ENCODE measurements around the gene INPP5F. TPM values are rescaled to one million over a fixed set of nuclear protein-coding genes. Genes with fewer than 3 reads are reported as not detected.

The INPP5F gene
- total RNA-seq, 1 experiment from 2014 or later = 26.4 TPM

- ChIA-PET CTCF (interaction anchor here (0.6 to 2.2 kb wide), 12 partner anchors 9 to 518 kb away, joined by 3 to 20 read pairs (median 7); no protein-coding TSS in a partner anchor), POLR2A (interaction anchor here (0.6 to 2.3 kb wide), 27 partner anchors 10 to 472 kb away, joined by 3 to 31 read pairs (median 4); partner anchors contain the start of genes BAG3, MCMBP, SEC23IP and TIAL1)
- Histone ChIP-seq H3K4me3 (ENCODE audit: low read depth, low read length) (peak overlapping the region; percentile 77), H3K36me3 (ENCODE audit: control insufficient read depth, insufficient read depth, low read length) (no peaks in the 10 kb centered on the region), H3K4me1 (peaks cover 40% of the 10 kb centered on the region), H3K9me3 (peaks cover 5% of the 10 kb centered on the region; the same call in 1 of the 2 replicates), H3K27me3 (replicated peaks; ENCODE audit: control insufficient read depth, insufficient read depth, low read length) (no peaks in the 10 kb centered on the region)
- intact Hi-C loops (cut with micrococcal nuclease; ENCODE audit: unreplicated experiment) = loop anchor here (1.0 kb wide), 1 partner anchor 18 kb away; no protein-coding TSS in a partner anchor
- BruUV-seq (replicated peaks) = no TSS peak
- H3K9me3 Mint-ChIP-seq (ENCODE audit: unreplicated experiment) = no peaks in the 10 kb centered on the region
- H3K36me3 Mint-ChIP-seq (ENCODE audit: insufficient read depth, unreplicated experiment) = peaks cover 6% of the 10 kb centered on the region
- TF ChIP-seq, protein P1, sequence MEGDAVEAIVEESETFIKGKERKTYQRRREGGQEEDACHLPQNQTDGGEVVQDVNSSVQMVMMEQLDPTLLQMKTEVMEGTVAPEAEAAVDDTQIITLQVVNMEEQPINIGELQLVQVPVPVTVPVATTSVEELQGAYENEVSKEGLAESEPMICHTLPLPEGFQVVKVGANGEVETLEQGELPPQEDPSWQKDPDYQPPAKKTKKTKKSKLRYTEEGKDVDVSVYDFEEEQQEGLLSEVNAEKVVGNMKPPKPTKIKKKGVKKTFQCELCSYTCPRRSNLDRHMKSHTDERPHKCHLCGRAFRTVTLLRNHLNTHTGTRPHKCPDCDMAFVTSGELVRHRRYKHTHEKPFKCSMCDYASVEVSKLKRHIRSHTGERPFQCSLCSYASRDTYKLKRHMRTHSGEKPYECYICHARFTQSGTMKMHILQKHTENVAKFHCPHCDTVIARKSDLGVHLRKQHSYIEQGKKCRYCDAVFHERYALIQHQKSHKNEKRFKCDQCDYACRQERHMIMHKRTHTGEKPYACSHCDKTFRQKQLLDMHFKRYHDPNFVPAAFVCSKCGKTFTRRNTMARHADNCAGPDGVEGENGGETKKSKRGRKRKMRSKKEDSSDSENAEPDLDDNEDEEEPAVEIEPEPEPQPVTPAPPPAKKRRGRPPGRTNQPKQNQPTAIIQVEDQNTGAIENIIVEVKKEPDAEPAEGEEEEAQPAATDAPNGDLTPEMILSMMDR (IDR thresholded peaks at IDR 0.05; ENCODE audit: insufficient read depth in 1 of 2, low read depth in 1 of 2, low read length in 1 of 2, severe bottlenecking in 1 of 2, unreplicated experiment in 1 of 2) = no peak
- H3K4me3 Mint-ChIP-seq (ENCODE audit: unreplicated experiment) = peak overlapping the region; percentile 91
- peaks cover 47% of the 10 kb centered on the region for H3K4me1 Mint-ChIP-seq (ENCODE audit: low read depth, unreplicated experiment)
- DNase-seq = no peak
- H3K27ac Mint-ChIP-seq (ENCODE audit: unreplicated experiment) = peak overlapping the region; percentile 90
- no peaks in the 10 kb centered on the region for H3K27me3 Mint-ChIP-seq (ENCODE audit: insufficient read depth, unreplicated experiment)
Observed at GRCh38 chr10:119725517-119725827, 378 bp upstream of the INPP5F start.

DNA sequence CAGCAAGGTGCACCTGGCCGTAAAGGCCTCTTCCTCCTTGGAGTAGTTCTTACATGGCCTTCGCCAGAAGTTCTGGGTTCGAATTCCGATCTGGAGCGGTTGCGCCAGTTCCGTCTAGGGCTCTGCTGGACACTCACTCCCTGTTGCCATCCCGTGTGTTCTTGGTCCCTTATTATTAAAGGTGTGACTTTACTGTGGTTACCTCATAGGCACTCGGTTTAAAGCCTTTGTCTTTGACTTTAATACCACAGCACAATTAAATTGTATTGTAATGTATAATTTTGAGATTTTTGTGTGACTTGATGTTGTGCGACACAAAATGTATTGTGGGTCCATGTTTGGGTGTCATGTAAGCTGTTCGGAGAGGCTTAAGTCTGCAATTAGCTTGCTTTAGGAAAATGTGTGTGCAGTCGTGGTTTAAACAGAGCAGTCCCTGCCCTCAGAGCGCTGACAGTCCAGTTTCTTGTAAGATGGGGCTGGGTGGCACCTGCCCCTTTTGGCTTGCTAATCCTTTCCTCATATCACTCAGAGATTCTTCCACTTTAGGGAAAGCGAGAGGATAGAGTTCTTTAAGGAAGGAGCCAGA is 919 bp downstream of the INPP5F start:
- TF ChIP-seq, protein P1 (IDR thresholded peaks at IDR 0.05; ENCODE audit: insufficient read depth in 1 of 2, low read depth in 1 of 2, low read length in 1 of 2, severe bottlenecking in 1 of 2, unreplicated experiment in 1 of 2) = no peak
- Mint-ChIP-seq H3K4me1 (ENCODE audit: low read depth, unreplicated experiment) (peaks cover 47% of the 10 kb centered on the region), H3K9me3 (ENCODE audit: unreplicated experiment) (no peaks in the 10 kb centered on the region), H3K27me3 (ENCODE audit: insufficient read depth, unreplicated experiment) (no peaks in the 10 kb centered on the region), H3K4me3 (ENCODE audit: unreplicated experiment) (peak overlapping the region; percentile 91), H3K27ac (ENCODE audit: unreplicated experiment) (peak overlapping the region; percentile 80), H3K36me3 (ENCODE audit: insufficient read depth, unreplicated experiment) (peaks cover 6% of the 10 kb centered on the region)
- Histone ChIP-seq H3K4me3 (ENCODE audit: low read depth, low read length) (peak overlapping the region; percentile 82), H3K36me3 (ENCODE audit: control insufficient read depth, insufficient read depth, low read length) (no peaks in the 10 kb centered on the region), H3K9me3 (no peaks in the 10 kb centered on the region), H3K27me3 (replicated peaks; ENCODE audit: control insufficient read depth, insufficient read depth, low read length) (no peaks in the 10 kb centered on the region), H3K4me1 (peaks cover 40% of the 10 kb centered on the region)
- BruUV-seq (replicated peaks) = no TSS peak
- no peak for DNase-seq
- ChIA-PET CTCF (interaction anchor here (0.6 to 2.2 kb wide), 6 partner anchors 16 to 518 kb away, joined by 3 to 20 read pairs (median 11); no protein-coding TSS in a partner anchor), POLR2A (interaction anchor here (0.6 to 2.3 kb wide), 9 partner anchors 16 to 520 kb away, joined by 4 to 31 read pairs (median 8); partner anchors contain the start of genes BAG3 and MCMBP)
- intact Hi-C loops (cut with micrococcal nuclease; ENCODE audit: unreplicated experiment) = loop anchor here (1.0 to 2.0 kb wide), 2 partner anchors 38 to 76 kb away; partner anchors contain the start of gene BAG3

GRCh38 chr10:119728172-119728800 is 2.4 kb downstream of the INPP5F start:
- H3K4me1 ChIP-seq = peaks cover 36% of the 10 kb centered on the region
- POLR2A ChIA-PET = no interaction called here
- Mint-ChIP-seq H3K4me1 (ENCODE audit: low read depth, unreplicated experiment) (peaks cover 47% of the 10 kb centered on the region), H3K27ac (ENCODE audit: unreplicated experiment) (no peak overlapping the region), H3K9me3 (ENCODE audit: unreplicated experiment) (no peaks in the 10 kb centered on the region), H3K27me3 (ENCODE audit: insufficient read depth, unreplicated experiment) (no peaks in the 10 kb centered on the region), H3K4me3 (ENCODE audit: unreplicated experiment) (peak overlapping the region; percentile 91), H3K36me3 (ENCODE audit: insufficient read depth, unreplicated experiment) (peaks cover 6% of the 10 kb centered on the region)
- H3K9me3 ChIP-seq = no peaks in the 10 kb centered on the region
- H3K36me3 ChIP-seq (ENCODE audit: control insufficient read depth, insufficient read depth, low read length) = no peaks in the 10 kb centered on the region
- no peaks in the 10 kb centered on the region for H3K27me3 ChIP-seq (replicated peaks; ENCODE audit: control insufficient read depth, insufficient read depth, low read length)
- TF ChIP-seq, protein P1 (IDR thresholded peaks at IDR 0.05; ENCODE audit: insufficient read depth in 1 of 2, low read depth in 1 of 2, low read length in 1 of 2, severe bottlenecking in 1 of 2, unreplicated experiment in 1 of 2) = no peak
- no TSS peak for BruUV-seq (replicated peaks)
- no peak for DNase-seq
- intact Hi-C loops (cut with micrococcal nuclease; ENCODE audit: unreplicated experiment) = no loop called here
- no peak overlapping the region for H3K4me3 ChIP-seq (ENCODE audit: low read depth, low read length)
- CTCF ChIA-PET = no interaction called here
